ENCODE data around the gene PRR5L. TPM values are rescaled to one million over a fixed set of nuclear protein-coding genes. Genes with fewer than 3 reads are reported as not detected.

PRR5L gene
- total RNA-seq, 1 donor from 2014 or later: 32.5 TPM

- no peak for DNase-seq (ENCODE audit: low spot score in 2 of 2)
- Histone ChIP-seq H3K4me1 (peaks cover 0 to 5% of the 10 kb centered on the region in 2 donors), H3K4me3 (no peak overlapping the region), H3K27ac (peak overlapping the region; percentile 45 to 48), H3K27me3 (no peaks in the 10 kb centered on the region), H3K9me3 (no peaks in the 10 kb centered on the region), H3K36me3 (peaks cover 36 to 74% of the 10 kb centered on the region in 2 donors)
- TF ChIP-seq CTCF (IDR thresholded peaks at IDR 0.05): no peak
- intact Hi-C loops (cut with DNase I): no loop called here
Observed at GRCh38 chr11:36488096-36488495, 192.0 kb downstream of the PRR5L start.

DNA sequence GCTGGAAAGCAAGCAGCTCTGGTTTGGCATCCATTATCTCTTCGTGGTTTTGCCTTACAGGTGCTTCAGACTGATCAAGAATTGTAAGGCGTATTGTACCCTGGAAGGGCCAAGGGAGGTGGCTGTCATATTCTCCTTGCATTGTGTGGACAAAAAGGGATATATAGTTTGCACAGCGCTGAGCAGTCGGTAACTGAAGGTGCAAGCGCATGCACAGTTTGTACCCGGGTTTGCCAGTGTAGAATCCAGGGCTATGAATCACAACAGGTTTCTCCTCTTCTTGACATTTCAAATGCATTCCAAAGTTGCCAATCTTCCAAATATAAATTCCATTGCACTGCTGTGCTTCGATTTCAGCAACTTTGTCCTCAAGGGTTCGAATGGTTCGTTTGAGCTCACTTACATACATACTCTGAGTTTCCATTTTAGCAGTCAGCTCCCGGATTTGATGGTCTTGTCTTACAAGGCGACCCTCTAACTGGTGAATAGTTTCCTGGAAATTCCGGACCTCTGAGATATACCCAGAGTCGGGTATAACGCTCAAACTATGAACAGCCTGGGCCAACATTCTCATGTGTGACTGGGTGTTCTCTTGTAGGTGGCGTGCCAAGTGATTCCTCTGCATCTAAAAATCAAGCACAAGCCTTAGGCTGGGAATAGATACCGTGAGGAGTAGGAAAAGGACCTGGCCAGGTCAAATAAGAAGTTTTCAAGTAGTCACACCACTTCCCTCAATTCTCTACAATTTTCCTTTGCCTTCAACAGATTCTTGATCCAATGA is 194.1 kb downstream of the PRR5L start:
- H3K27me3 ChIP-seq: no peaks in the 10 kb centered on the region
- DNase-seq (ENCODE audit: low spot score in 2 of 2): no peak
- no peak overlapping the region for H3K4me3 ChIP-seq
- no peaks in the 10 kb centered on the region for H3K9me3 ChIP-seq
- no peak for TF ChIP-seq CTCF (IDR thresholded peaks at IDR 0.05)
- intact Hi-C loops (cut with DNase I): loop anchor here (5.0 kb wide), 2 partner anchors 198 to 873 kb away; partner anchors contain the start of gene FJX1
- peaks cover 0 to 5% of the 10 kb centered on the region in 2 donors for H3K4me1 ChIP-seq
- peaks cover 52 to 79% of the 10 kb centered on the region in 2 donors for H3K36me3 ChIP-seq
- no peak overlapping the region for H3K27ac ChIP-seq

GRCh38 chr11:36492724-36493304 is 196.7 kb downstream of the PRR5L start:
- intact Hi-C loops (cut with DNase I): loop anchor here (5.0 kb wide), 2 partner anchors 201 to 876 kb away; partner anchors contain the start of gene FJX1
- H3K36me3 ChIP-seq: peaks cover 46 to 79% of the 10 kb centered on the region in 2 donors
- peak; percentile 43 to 81 (median 77) for TF ChIP-seq CTCF (IDR thresholded peaks at IDR 0.05)

GRCh38 chr11:36493332-36493731 is 197.2 kb downstream of the PRR5L start:
- no peak overlapping the region for H3K27ac ChIP-seq
- no peak for DNase-seq (ENCODE audit: low spot score in 2 of 2)
- intact Hi-C loops (cut with DNase I): loop anchor here (5.0 kb wide), 2 partner anchors 201 to 876 kb away; partner anchors contain the start of gene FJX1
- peaks cover 51 to 84% of the 10 kb centered on the region in 2 donors for H3K36me3 ChIP-seq
- H3K4me3 ChIP-seq: no peak overlapping the region
- H3K9me3 ChIP-seq: no peaks in the 10 kb centered on the region
- no peak for TF ChIP-seq CTCF (IDR thresholded peaks at IDR 0.05)
- H3K4me1 ChIP-seq: no peaks in the 10 kb centered on the region
- no peaks in the 10 kb centered on the region for H3K27me3 ChIP-seq

More at GRCh38 chr11:36492724-36493304, 196.7 kb downstream of the PRR5L start:
- no peak overlapping the region for H3K27ac ChIP-seq
- H3K4me3 ChIP-seq: no peak overlapping the region
- peaks cover 0 to 3% of the 10 kb centered on the region in 2 donors for H3K4me1 ChIP-seq
- H3K27me3 ChIP-seq: no peaks in the 10 kb centered on the region
- no peak for DNase-seq (ENCODE audit: low spot score in 2 of 2)
- H3K9me3 ChIP-seq: no peaks in the 10 kb centered on the region

- peaks cover 37 to 59% of the 10 kb centered on the region in 2 donors for H3K36me3 ChIP-seq
Observed at GRCh38 chr11:36498721-36499120, 202.6 kb downstream of the PRR5L start.

More at GRCh38 chr11:36498721-36499120, 202.6 kb downstream of the PRR5L start:
- Histone ChIP-seq H3K9me3 (no peaks in the 10 kb centered on the region), H3K27ac (no peak overlapping the region), H3K4me1 (peaks cover 6 to 25% of the 10 kb centered on the region in 2 donors), H3K27me3 (no peaks in the 10 kb centered on the region), H3K4me3 (no peak overlapping the region)
- intact Hi-C loops (cut with DNase I): no loop called here
- TF ChIP-seq CTCF (IDR thresholded peaks at IDR 0.05): no peak
- no peak for DNase-seq (ENCODE audit: low spot score in 2 of 2)

Data from ascending aorta (tissue), 2 donors.